Measurements from ENCODE around the gene MMAB.

Gene MMAB

DNA sequence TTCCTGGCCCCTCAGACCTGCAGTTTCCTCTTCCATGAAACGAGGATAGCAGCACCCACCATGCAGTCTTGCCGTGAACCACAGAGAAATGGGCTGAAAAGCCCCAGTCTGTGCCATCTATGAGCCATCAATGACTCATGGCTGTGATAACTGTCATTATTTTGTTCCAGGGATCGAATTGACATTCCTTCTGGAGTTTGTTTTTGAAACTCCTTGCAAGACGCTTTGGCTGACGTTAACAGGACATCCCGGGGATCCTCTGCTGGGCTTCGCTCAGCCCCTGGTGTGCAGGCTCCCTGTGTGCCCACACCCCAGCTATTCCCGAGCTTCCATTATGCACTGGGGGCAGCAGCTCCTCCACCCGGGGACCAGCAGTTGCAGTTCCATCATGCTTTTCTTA is 33.8 kb downstream of the MMAB start:
- H3K4me3 ChIP-seq (ENCODE audit: low read depth, low read length): no peak overlapping the region
- DNase-seq (ENCODE audit: low read depth): no peak
- no peak for TF ChIP-seq CTCF (IDR thresholded peaks at IDR 0.05; ENCODE audit: control insufficient read depth, extremely low read depth, insufficient read depth)

GRCh38 chr12:109538191-109538863 is 35.0 kb downstream of the MMAB start:
- H3K4me3 ChIP-seq (ENCODE audit: low read depth, low read length): no peak overlapping the region
- TF ChIP-seq CTCF (IDR thresholded peaks at IDR 0.05; ENCODE audit: control insufficient read depth, extremely low read depth, insufficient read depth): no peak
- DNase-seq (ENCODE audit: low read depth): no peak

- no peak for DNase-seq (ENCODE audit: low read depth)
- TF ChIP-seq CTCF (IDR thresholded peaks at IDR 0.05; ENCODE audit: control insufficient read depth, extremely low read depth, insufficient read depth): no peak
- no peak overlapping the region for H3K4me3 ChIP-seq (ENCODE audit: low read depth, low read length)
Observed at GRCh38 chr12:109537136-109537535, 36.2 kb downstream of the MMAB start.

DNA sequence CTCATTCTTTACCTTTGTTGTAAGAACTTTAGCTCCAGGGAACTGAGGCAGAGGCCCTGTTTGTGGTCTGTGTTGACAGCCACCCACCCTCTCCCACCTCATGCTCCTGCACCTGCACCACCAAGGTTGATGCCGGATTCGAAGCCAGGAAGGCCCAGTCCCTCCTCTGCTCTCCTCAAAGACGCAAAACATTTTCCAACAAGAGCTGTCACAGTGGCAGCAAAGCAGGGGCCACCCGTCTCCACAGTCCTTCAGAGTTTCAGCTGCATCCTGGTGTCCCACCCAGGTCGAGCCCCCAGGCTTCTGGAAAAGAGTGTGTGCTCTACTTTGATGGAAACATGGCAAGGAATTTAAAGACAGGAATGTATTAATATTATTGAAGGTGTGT is 37.4 kb downstream of the MMAB start:
- DNase-seq (ENCODE audit: low read depth): no peak

GRCh38 chr12:109535231-109535862 is 38.0 kb downstream of the MMAB start:
- H3K4me3 ChIP-seq (ENCODE audit: low read depth, low read length): no peak overlapping the region
- DNase-seq (ENCODE audit: low read depth): no peak
- no peak for TF ChIP-seq CTCF (IDR thresholded peaks at IDR 0.05; ENCODE audit: control insufficient read depth, extremely low read depth, insufficient read depth)

More for the DNA sequence above, 37.4 kb downstream of the MMAB start:
- no peak overlapping the region for H3K4me3 ChIP-seq (ENCODE audit: low read depth, low read length)
- no peak for TF ChIP-seq CTCF (IDR thresholded peaks at IDR 0.05; ENCODE audit: control insufficient read depth, extremely low read depth, insufficient read depth)

DNA sequence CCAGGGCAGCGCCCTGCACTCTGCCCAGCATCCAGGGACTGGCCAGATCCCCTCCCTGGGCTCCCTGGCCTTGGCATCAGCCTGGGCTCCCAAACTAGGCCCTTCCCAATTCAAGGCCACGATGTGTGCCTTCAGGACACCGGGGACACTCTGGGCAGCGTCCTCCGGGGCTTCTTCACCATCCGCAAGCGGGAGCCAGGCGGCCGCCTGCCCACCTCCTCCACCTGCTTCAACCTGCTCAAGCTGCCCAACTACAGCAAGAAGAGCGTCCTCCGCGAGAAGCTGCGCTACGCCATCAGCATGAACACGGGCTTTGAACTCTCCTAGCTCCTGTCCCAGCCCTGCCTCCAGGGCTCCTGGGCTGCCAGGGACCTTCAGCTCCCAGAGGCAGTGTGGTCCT is 38.8 kb downstream of the MMAB start:
- no peak for DNase-seq (ENCODE audit: low read depth)
- no peak overlapping the region for H3K4me3 ChIP-seq (ENCODE audit: low read depth, low read length)
- TF ChIP-seq CTCF (IDR thresholded peaks at IDR 0.05; ENCODE audit: control insufficient read depth, extremely low read depth, insufficient read depth): no peak

DNA sequence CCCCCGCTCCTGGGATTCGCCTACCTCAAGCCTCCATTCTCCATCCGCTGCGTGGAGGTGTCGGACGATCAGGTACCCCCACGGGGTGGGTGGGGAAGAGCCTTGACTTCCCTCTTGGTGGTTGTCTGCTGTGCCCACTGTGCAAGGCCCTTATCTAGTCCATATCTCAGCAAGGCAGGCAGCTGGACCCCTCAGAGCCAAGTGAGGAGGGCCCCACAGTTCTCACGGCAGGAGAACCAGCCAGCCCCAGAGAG is 39.9 kb downstream of the MMAB start:
- H3K4me3 ChIP-seq (ENCODE audit: low read depth, low read length): no peak overlapping the region
- DNase-seq (ENCODE audit: low read depth): no peak
- TF ChIP-seq CTCF (IDR thresholded peaks at IDR 0.05; ENCODE audit: control insufficient read depth, extremely low read depth, insufficient read depth): no peak
